ENCODE results near the gene GLYAT. TPM values are rescaled to one million over a fixed set of nuclear protein-coding genes. Genes with fewer than 3 reads are reported as not detected.
A peak's percentile ranks its signal among the peaks of the same experiment; 100 is the strongest.

The GLYAT gene
- total RNA-seq, 1 experiment from 2014 or later = not detected

GRCh38 chr11:58745705-58746364 lies 14.1 kb upstream of the GLYAT start:
- Mint-ChIP-seq H3K9me3 (ENCODE audit: unreplicated experiment) (peaks cover 23% of the 10 kb centered on the region), H3K4me1 (ENCODE audit: low read depth, unreplicated experiment) (no peaks in the 10 kb centered on the region), H3K27me3 (ENCODE audit: insufficient read depth, unreplicated experiment) (peaks cover 3% of the 10 kb centered on the region), H3K4me3 (ENCODE audit: unreplicated experiment) (no peak overlapping the region), H3K36me3 (ENCODE audit: insufficient read depth, unreplicated experiment) (no peaks in the 10 kb centered on the region), H3K27ac (ENCODE audit: unreplicated experiment) (no peak overlapping the region)
- TF ChIP-seq CTCF (IDR thresholded peaks at IDR 0.05; ENCODE audit: insufficient read depth in 1 of 2, low read depth in 1 of 2, low read length in 1 of 2, severe bottlenecking in 1 of 2, unreplicated experiment in 1 of 2) = no peak
- no peak overlapping the region for H3K4me3 ChIP-seq (ENCODE audit: low read depth, low read length)
- H3K36me3 ChIP-seq (ENCODE audit: control insufficient read depth, insufficient read depth, low read length) = no peaks in the 10 kb centered on the region
- H3K27me3 ChIP-seq (replicated peaks; ENCODE audit: control insufficient read depth, insufficient read depth, low read length) = no peaks in the 10 kb centered on the region
- DNase-seq = no peak
- no TSS peak for BruUV-seq (replicated peaks)
- peaks cover 4% of the 10 kb centered on the region; the same call in 1 of the 2 replicates for H3K9me3 ChIP-seq
- CTCF ChIA-PET = interaction anchor here (0.6 kb wide), 3 partner anchors 9 to 1617 kb away, joined by 3 to 5 read pairs (median 4); no protein-coding TSS in a partner anchor
- POLR2A ChIA-PET = no interaction called here
- H3K4me1 ChIP-seq = no peaks in the 10 kb centered on the region
- intact Hi-C loops (cut with micrococcal nuclease; ENCODE audit: unreplicated experiment) = loop anchor here (5.0 kb wide), 1 partner anchor 41 kb away; no protein-coding TSS in a partner anchor

- H3K36me3 Mint-ChIP-seq (ENCODE audit: insufficient read depth, unreplicated experiment) = no peaks in the 10 kb centered on the region
- no peak for TF ChIP-seq CTCF (IDR thresholded peaks at IDR 0.05; ENCODE audit: insufficient read depth in 1 of 2, low read depth in 1 of 2, low read length in 1 of 2, severe bottlenecking in 1 of 2, unreplicated experiment in 1 of 2)
- H3K4me1 ChIP-seq = no peaks in the 10 kb centered on the region
- ChIA-PET POLR2A (no interaction called here), CTCF (interaction anchor here (0.6 kb wide), 3 partner anchors 10 to 1618 kb away, joined by 3 to 5 read pairs (median 4); no protein-coding TSS in a partner anchor)
- peaks cover 3% of the 10 kb centered on the region for H3K27me3 Mint-ChIP-seq (ENCODE audit: insufficient read depth, unreplicated experiment)
- intact Hi-C loops (cut with micrococcal nuclease; ENCODE audit: unreplicated experiment) = loop anchor here (5.0 kb wide), 1 partner anchor 42 kb away; no protein-coding TSS in a partner anchor
- peaks cover 28% of the 10 kb centered on the region for H3K9me3 Mint-ChIP-seq (ENCODE audit: unreplicated experiment)
- no peak for DNase-seq
- H3K4me3 ChIP-seq (ENCODE audit: low read depth, low read length) = no peak overlapping the region
- no peaks in the 10 kb centered on the region for H3K36me3 ChIP-seq (ENCODE audit: control insufficient read depth, insufficient read depth, low read length)
- no peak overlapping the region for H3K27ac Mint-ChIP-seq (ENCODE audit: unreplicated experiment)
- H3K4me1 Mint-ChIP-seq (ENCODE audit: low read depth, unreplicated experiment) = no peaks in the 10 kb centered on the region
- peaks cover 4% of the 10 kb centered on the region; the same call in 1 of the 2 replicates for H3K9me3 ChIP-seq
- H3K4me3 Mint-ChIP-seq (ENCODE audit: unreplicated experiment) = no peak overlapping the region
- H3K27me3 ChIP-seq (replicated peaks; ENCODE audit: control insufficient read depth, insufficient read depth, low read length) = no peaks in the 10 kb centered on the region
- no TSS peak for BruUV-seq (replicated peaks)
Observed at GRCh38 chr11:58744988-58745704, 13.4 kb upstream of the GLYAT start.

GRCh38 chr11:58742981-58743880 lies 11.5 kb upstream of the GLYAT start:
- intact Hi-C loops (cut with micrococcal nuclease; ENCODE audit: unreplicated experiment) = no loop called here
- peaks cover 28% of the 10 kb centered on the region for H3K9me3 Mint-ChIP-seq (ENCODE audit: unreplicated experiment)
- no peak overlapping the region for H3K27ac Mint-ChIP-seq (ENCODE audit: unreplicated experiment)
- Histone ChIP-seq H3K36me3 (ENCODE audit: control insufficient read depth, insufficient read depth, low read length) (no peaks in the 10 kb centered on the region), H3K4me1 (no peaks in the 10 kb centered on the region), H3K4me3 (ENCODE audit: low read depth, low read length) (no peak overlapping the region), H3K27me3 (replicated peaks; ENCODE audit: control insufficient read depth, insufficient read depth, low read length) (no peaks in the 10 kb centered on the region), H3K9me3 (peaks cover 4% of the 10 kb centered on the region; the same call in 1 of the 2 replicates)
- no TSS peak for BruUV-seq (replicated peaks)
- peaks cover 3% of the 10 kb centered on the region for H3K27me3 Mint-ChIP-seq (ENCODE audit: insufficient read depth, unreplicated experiment)
- peak in 1 of 2 experiments; percentile 29 for TF ChIP-seq CTCF (IDR thresholded peaks at IDR 0.05; ENCODE audit: insufficient read depth in 1 of 2, low read depth in 1 of 2, low read length in 1 of 2, severe bottlenecking in 1 of 2, unreplicated experiment in 1 of 2)
- POLR2A ChIA-PET = no interaction called here
- no peak overlapping the region for H3K4me3 Mint-ChIP-seq (ENCODE audit: unreplicated experiment)
- H3K36me3 Mint-ChIP-seq (ENCODE audit: insufficient read depth, unreplicated experiment) = no peaks in the 10 kb centered on the region
- no peak for DNase-seq
- H3K4me1 Mint-ChIP-seq (ENCODE audit: low read depth, unreplicated experiment) = peaks cover 7% of the 10 kb centered on the region
- CTCF ChIA-PET = no interaction called here
